HEK293 (cell line): Measurements from ENCODE around the gene CHI3L2.

Experiments
- CTCF ChIA-PET: fragments of 350-600 bp; formaldehyde crosslinking; extraction: SDS; loops from one replicate; lab custom pipeline; 2021; ENCODE audit warnings: antibody characterized with exemption; lab: Yijun Ruan, JAX
- POLR2A ChIA-PET: fragments of 300-600 bp; formaldehyde crosslinking; extraction: SDS; loops from one replicate; lab custom pipeline; 2020; ENCODE audit warnings: antibody characterized with exemption, inconsistent platforms; lab: Yijun Ruan, JAX
- H3K27ac ChIP-seq: fragments of 200-500 bp; sonication (Bioruptor generic); 2 replicates; pipeline ENCODE4 v1.5.1; 2014; ENCODE audit warnings: low read depth, low read length, control low read depth, inconsistent platforms; ENCODE audit errors: extremely low read depth
- H3K36me3 ChIP-seq, 2 experiments: fragments of 200-500 bp in 1 of 2; sonication (Bioruptor generic) in 1 of 2; 1 replicate in 1 of 2; 2 replicates in 1 of 2; pipeline ENCODE4 v1.5.1; 2014 to 2017; ENCODE audit warnings: inconsistent platforms in 2 of 2, low read length in 2 of 2; ENCODE audit not compliant: control insufficient read depth in 2 of 2, insufficient read depth in 1 of 2
- H3K4me1 ChIP-seq: fragments of 200-500 bp; sonication (Bioruptor generic); 2 replicates; pipeline ENCODE4 v1.5.1; 2014; ENCODE audit warnings: mild to moderate bottlenecking, low read length, inconsistent platforms; ENCODE audit not compliant: control insufficient read depth, insufficient read depth
- H3K4me3 ChIP-seq: 2 replicates; pipeline ENCODE4 v1.5.1; 2011; ENCODE audit warnings: low read depth, mild to moderate bottlenecking, control low read depth, low read length, moderate library complexity
- H3K9me3 ChIP-seq: fragments of 200-500 bp; sonication (Bioruptor generic); 2 replicates; pipeline ENCODE4 v1.5.1; 2014; ENCODE audit warnings: low read depth, low read length, inconsistent platforms; ENCODE audit not compliant: control insufficient read depth, insufficient read depth
- GFI1B ChIP-seq: fragments of 450-650 bp; formaldehyde crosslinking; IDR thresholded peaks from 2 replicates; pipeline ENCODE4 v1.5.1; 2016; ENCODE audit warnings: missing biosample characterization, missing genetic modification characterization
- GLIS1 ChIP-seq: fragments of 450-650 bp; formaldehyde crosslinking; IDR thresholded peaks from 2 replicates; pipeline ENCODE4 v1.5.1; 2016; ENCODE audit warnings: missing biosample characterization, missing genetic modification characterization
- HIC1 ChIP-seq: fragments of 450-650 bp; formaldehyde crosslinking; IDR thresholded peaks from 2 replicates; pipeline ENCODE4 v1.5.1; 2016; ENCODE audit warnings: missing biosample characterization, missing genetic modification characterization
- SP3 ChIP-seq: fragments of 450-650 bp; formaldehyde crosslinking; IDR thresholded peaks from 2 replicates; pipeline ENCODE4 v1.5.1; 2016; ENCODE audit warnings: missing biosample characterization, missing genetic modification characterization
- TCF7L2 ChIP-seq: IDR thresholded peaks from 2 replicates; pipeline ENCODE4 v1.6.1; 2011; ENCODE audit warnings: low read depth, mild to moderate bottlenecking, inconsistent platforms, low read length, moderate library complexity, borderline replicate concordance
- ZBTB48 ChIP-seq: fragments of 450-650 bp; formaldehyde crosslinking; IDR thresholded peaks from 2 replicates; pipeline ENCODE4 v1.5.1; 2016; ENCODE audit warnings: missing biosample characterization, missing genetic modification characterization
- ZNF114 ChIP-seq: fragments of 450-650 bp; formaldehyde crosslinking; IDR thresholded peaks from 2 replicates; pipeline ENCODE4 v1.5.0; 2017; ENCODE audit warnings: missing biosample characterization, missing genetic modification characterization
- ZNF239 ChIP-seq: fragments of 450-650 bp; formaldehyde crosslinking; IDR thresholded peaks from 2 replicates; pipeline ENCODE4 v1.5.1; 2016; ENCODE audit warnings: missing biosample characterization, missing genetic modification characterization
- ZNF350 ChIP-seq: fragments of 450-650 bp; formaldehyde crosslinking; IDR thresholded peaks from 2 replicates; pipeline ENCODE4 v1.5.0; 2017; ENCODE audit warnings: missing biosample characterization, mild to moderate bottlenecking, missing genetic modification characterization
- ZNF354C ChIP-seq: fragments of 450-650 bp; formaldehyde crosslinking; IDR thresholded peaks from 2 replicates; pipeline ENCODE4 v1.5.1; 2016; ENCODE audit warnings: missing biosample characterization, missing genetic modification characterization, low read depth, borderline replicate concordance
- ZNF544 ChIP-seq: fragments of 450-650 bp; formaldehyde crosslinking; IDR thresholded peaks from 2 replicates; pipeline ENCODE4 v1.5.0; 2017; ENCODE audit warnings: missing biosample characterization, missing genetic modification characterization
- ZNF548 ChIP-seq: fragments of 450-650 bp; formaldehyde crosslinking; IDR thresholded peaks from 2 replicates; pipeline ENCODE4 v1.5.1; 2016; ENCODE audit warnings: missing biosample characterization, missing genetic modification characterization
- ZNF560 ChIP-seq: fragments of 450-650 bp; formaldehyde crosslinking; IDR thresholded peaks from 2 replicates; pipeline ENCODE4 v1.5.1; 2017; ENCODE audit warnings: missing biosample characterization, missing genetic modification characterization, borderline replicate concordance
- ZNF610 ChIP-seq: fragments of 450-650 bp; formaldehyde crosslinking; IDR thresholded peaks from 2 replicates; pipeline ENCODE4 v1.5.1; 2016; ENCODE audit warnings: missing biosample characterization, missing genetic modification characterization, borderline replicate concordance
- ZNF623 ChIP-seq: fragments of 450-650 bp; formaldehyde crosslinking; IDR thresholded peaks from 2 replicates; pipeline ENCODE4 v1.5.1; 2016; ENCODE audit warnings: missing biosample characterization, missing genetic modification characterization
- ZNF707 ChIP-seq: fragments of 450-650 bp; formaldehyde crosslinking; IDR thresholded peaks from 2 replicates; pipeline ENCODE4 v1.5.1; 2016; ENCODE audit warnings: missing biosample characterization, missing genetic modification characterization
- ZNF747 ChIP-seq: fragments of 450-650 bp; formaldehyde crosslinking; IDR thresholded peaks from 2 replicates; pipeline ENCODE4 v1.5.1; 2016; ENCODE audit warnings: missing biosample characterization, missing genetic modification characterization
- ZNF837 ChIP-seq: fragments of 450-650 bp; formaldehyde crosslinking; IDR thresholded peaks from 2 replicates; pipeline ENCODE4 v1.5.1; 2016; ENCODE audit warnings: missing biosample characterization, missing genetic modification characterization
- TF ChIP-seq, protein P1 (sequence below): fragments of 450-650 bp; formaldehyde crosslinking; IDR thresholded peaks from 2 replicates; pipeline ENCODE4 v1.5.1; 2016; ENCODE audit warnings: missing biosample characterization, missing genetic modification characterization
- TF ChIP-seq, protein P2 (sequence below): fragments of 450-650 bp; IDR thresholded peaks from 2 replicates; pipeline ENCODE4 v1.5.1; 2018; ENCODE audit warnings: missing biosample characterization, missing genetic modification characterization

Gene CHI3L2

GRCh38 chr1:111285879-111286278, 58.4 kb downstream of the CHI3L2 start:
- Histone ChIP-seq H3K27ac (no peak overlapping the region), H3K36me3 (no peaks in the 10 kb centered on the region), H3K4me3 (no peak overlapping the region), H3K4me1 (no peaks in the 10 kb centered on the region), H3K9me3 (no peaks in the 10 kb centered on the region)
- ChIA-PET POLR2A (no interaction called here), CTCF (interaction anchor here (0.5 kb wide), 1 partner anchor 168 kb away, joined by 3 read pairs; no protein-coding TSS in a partner anchor)
- TF ChIP-seq GLIS1 (tag by site-specific recombination) (no peak), ZNF747 (tag by site-specific recombination) (no peak), ZNF350 (no peak), ZNF837 (tag by site-specific recombination) (no peak), ZNF707 (tag by site-specific recombination) (no peak), ZBTB48 (tag by site-specific recombination) (no peak), SP3 (no peak), ZNF544 (no peak), ZNF560 (no peak), TCF7L2 (no peak)
- TF ChIP-seq, protein P1, sequence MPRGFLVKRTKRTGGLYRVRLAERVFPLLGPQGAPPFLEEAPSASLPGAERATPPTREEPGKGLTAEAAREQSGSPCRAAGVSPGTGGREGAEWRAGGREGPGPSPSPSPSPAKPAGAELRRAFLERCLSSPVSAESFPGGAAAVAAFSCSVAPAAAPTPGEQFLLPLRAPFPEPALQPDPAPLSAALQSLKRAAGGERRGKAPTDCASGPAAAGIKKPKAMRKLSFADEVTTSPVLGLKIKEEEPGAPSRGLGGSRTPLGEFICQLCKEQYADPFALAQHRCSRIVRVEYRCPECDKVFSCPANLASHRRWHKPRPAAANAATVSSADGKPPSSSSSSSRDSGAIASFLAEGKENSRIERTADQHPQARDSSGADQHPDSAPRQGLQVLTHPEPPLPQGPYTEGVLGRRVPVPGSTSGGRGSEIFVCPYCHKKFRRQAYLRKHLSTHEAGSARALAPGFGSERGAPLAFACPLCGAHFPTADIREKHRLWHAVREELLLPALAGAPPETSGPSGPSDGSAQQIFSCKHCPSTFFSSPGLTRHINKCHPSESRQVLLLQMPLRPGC (tag by site-specific recombination): no peak

DNA sequence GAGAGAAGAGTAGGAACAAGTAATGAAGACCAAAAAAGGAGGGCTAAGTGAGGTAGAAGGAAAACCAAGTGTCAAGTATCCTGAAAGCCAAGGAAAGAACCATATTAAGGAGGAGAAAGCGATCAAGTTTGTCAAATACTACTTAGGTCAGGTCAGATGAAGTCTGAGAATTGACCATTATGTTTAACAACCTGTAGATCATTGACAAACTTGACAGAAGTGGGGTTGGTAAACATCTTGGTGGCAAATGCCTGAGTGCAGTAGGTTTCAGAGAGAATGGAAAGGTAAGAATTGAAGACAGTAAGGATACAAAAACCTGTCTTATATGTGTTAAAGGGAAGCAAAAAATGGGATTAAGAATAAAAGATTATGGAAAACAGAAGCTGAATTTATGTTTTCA, 59.4 kb downstream of the CHI3L2 start:
- Histone ChIP-seq H3K9me3 (no peaks in the 10 kb centered on the region), H3K4me3 (no peak overlapping the region), H3K36me3 (no peaks in the 10 kb centered on the region), H3K27ac (no peak overlapping the region), H3K4me1 (no peaks in the 10 kb centered on the region)
- ChIA-PET POLR2A (no interaction called here), CTCF (no interaction called here)
- no peak for TF ChIP-seq ZNF623 (tag by site-specific recombination)
- TF ChIP-seq ZNF114: no peak
- no peak for TF ChIP-seq ZNF239
- TF ChIP-seq ZNF560: no peak
- TF ChIP-seq ZNF354C (tag by site-specific recombination): no peak
- TF ChIP-seq ZNF610: no peak

DNA sequence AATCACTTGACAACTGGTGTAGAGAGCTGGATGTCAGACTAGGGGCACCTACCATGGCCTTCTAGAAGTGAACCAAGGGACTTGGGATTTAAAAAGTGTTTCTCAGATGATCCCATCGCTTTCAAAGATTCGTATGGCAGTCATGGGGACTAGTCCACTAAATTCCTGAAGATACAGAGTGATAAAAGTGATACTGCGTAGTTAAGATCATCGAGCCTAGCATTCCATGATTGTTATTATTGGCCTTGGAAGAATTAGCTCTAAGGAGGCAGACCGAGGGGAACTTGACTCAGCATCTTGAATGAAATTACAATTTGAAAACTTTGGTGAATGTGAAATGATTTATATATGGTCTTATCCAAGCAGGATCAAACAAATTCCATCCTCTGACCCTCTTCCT, 61.9 kb downstream of the CHI3L2 start:
- Histone ChIP-seq H3K4me1 (no peaks in the 10 kb centered on the region), H3K36me3 (no peaks in the 10 kb centered on the region), H3K4me3 (no peak overlapping the region), H3K9me3 (no peaks in the 10 kb centered on the region), H3K27ac (no peak overlapping the region)
- ChIA-PET POLR2A (no interaction called here), CTCF (interaction anchor here (0.7 kb wide), 1 partner anchor 27 kb away, joined by 3 read pairs; no protein-coding TSS in a partner anchor)
- no peak for TF ChIP-seq GFI1B
- no peak for TF ChIP-seq ZNF548
- no peak for TF ChIP-seq HIC1 (tag by site-specific recombination)
- TF ChIP-seq, protein P2, sequence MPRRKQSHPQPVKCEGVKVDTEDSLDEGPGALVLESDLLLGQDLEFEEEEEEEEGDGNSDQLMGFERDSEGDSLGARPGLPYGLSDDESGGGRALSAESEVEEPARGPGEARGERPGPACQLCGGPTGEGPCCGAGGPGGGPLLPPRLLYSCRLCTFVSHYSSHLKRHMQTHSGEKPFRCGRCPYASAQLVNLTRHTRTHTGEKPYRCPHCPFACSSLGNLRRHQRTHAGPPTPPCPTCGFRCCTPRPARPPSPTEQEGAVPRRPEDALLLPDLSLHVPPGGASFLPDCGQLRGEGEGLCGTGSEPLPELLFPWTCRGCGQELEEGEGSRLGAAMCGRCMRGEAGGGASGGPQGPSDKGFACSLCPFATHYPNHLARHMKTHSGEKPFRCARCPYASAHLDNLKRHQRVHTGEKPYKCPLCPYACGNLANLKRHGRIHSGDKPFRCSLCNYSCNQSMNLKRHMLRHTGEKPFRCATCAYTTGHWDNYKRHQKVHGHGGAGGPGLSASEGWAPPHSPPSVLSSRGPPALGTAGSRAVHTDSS (tag by site-specific recombination): no peak
